ENCODE results near the gene DDAH1. TPM values are rescaled to one million over a fixed set of nuclear protein-coding genes. Genes with fewer than 3 reads are reported as not detected.

DDAH1 gene
- total RNA-seq, 1 donor from 2014 or later: 50.9 TPM

GRCh38 chr1:85314726-85315125 lies 150.2 kb downstream of the DDAH1 start:
- no peak for DNase-seq (ENCODE audit: low read depth)
- H3K4me3 ChIP-seq (ENCODE audit: low read depth, low read length): no peak overlapping the region
- no peak for TF ChIP-seq CTCF (conservative IDR thresholded peaks at IDR 0.05; ENCODE audit: low read depth, low read length)

GRCh38 chr1:85313888-85314696 lies 150.9 kb downstream of the DDAH1 start:
- no peak overlapping the region for H3K4me3 ChIP-seq (ENCODE audit: low read depth, low read length)
- no peak for TF ChIP-seq CTCF (conservative IDR thresholded peaks at IDR 0.05; ENCODE audit: low read depth, low read length)
- no peak for DNase-seq (ENCODE audit: low read depth)

- DNase-seq (ENCODE audit: low read depth): no peak
- H3K4me3 ChIP-seq (ENCODE audit: low read depth, low read length): no peak overlapping the region
- TF ChIP-seq CTCF (conservative IDR thresholded peaks at IDR 0.05; ENCODE audit: low read depth, low read length): no peak
These were observed 153.1 kb downstream of the DDAH1 start for GRCh38 chr1:85311818-85312217.

- DNase-seq (ENCODE audit: low read depth): no peak
- H3K4me3 ChIP-seq (ENCODE audit: low read depth, low read length): no peak overlapping the region
- no peak for TF ChIP-seq CTCF (conservative IDR thresholded peaks at IDR 0.05; ENCODE audit: low read depth, low read length)
These were observed 156.1 kb downstream of the DDAH1 start for GRCh38 chr1:85308833-85309350.

GRCh38 chr1:85307987-85308832 lies 156.7 kb downstream of the DDAH1 start:
- DNase-seq (ENCODE audit: low read depth): no peak
- no peak overlapping the region for H3K4me3 ChIP-seq (ENCODE audit: low read depth, low read length)
- peak; percentile 99 for TF ChIP-seq CTCF (conservative IDR thresholded peaks at IDR 0.05; ENCODE audit: low read depth, low read length)

GRCh38 chr1:85306236-85306635 lies 158.7 kb downstream of the DDAH1 start:
- no peak overlapping the region for H3K4me3 ChIP-seq (ENCODE audit: low read depth, low read length)
- DNase-seq (ENCODE audit: low read depth): no peak
- no peak for TF ChIP-seq CTCF (conservative IDR thresholded peaks at IDR 0.05; ENCODE audit: low read depth, low read length)
